GM19438 (cell line): ENCODE measurements around the gene RUBCN.
"Not testable (repeated sequence)": the region's sequence is repeated elsewhere in the genome, so short reads cannot be mapped to it uniquely, and the experiment has no call there.

Source experiments
- ATAC-seq: cut with Tn5 transposase; IDR thresholded peaks from one replicate; pipeline ENCODE4 v1.9.1; 2021; ENCODE audit warnings: low read depth; ENCODE audit not compliant: unreplicated experiment

Gene RUBCN

DNA sequence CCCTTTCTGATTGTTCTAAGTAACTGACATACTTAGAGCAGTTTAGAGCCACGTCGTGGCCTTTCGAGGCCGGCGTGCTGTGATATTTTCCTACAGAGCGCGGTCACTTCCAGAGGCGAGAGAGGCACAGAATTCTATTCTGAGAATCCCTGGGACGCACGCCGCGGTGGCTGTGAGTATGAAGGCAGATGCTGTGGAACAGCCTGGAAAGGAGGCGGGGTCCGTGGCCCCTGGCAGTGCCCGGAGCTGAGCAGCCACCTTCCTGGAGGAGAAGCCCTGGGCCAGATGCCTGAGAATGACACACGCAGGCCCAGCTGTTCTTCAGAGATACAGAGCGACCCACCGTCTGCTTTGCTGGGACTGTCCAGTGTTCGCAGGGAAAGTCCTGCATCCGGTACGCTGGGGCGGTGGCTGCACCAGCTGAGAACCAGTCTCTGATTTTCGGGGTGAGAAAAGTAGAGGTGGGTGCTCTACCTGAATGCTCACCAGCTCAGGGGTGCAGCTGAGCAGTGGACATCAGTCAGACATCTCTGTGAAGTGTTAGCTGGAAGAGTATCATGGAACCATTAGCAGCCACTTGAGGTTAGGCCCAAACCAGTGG lies 75.4 kb downstream of the RUBCN start:
- ATAC-seq, result not testable (repeated sequence)

DNA sequence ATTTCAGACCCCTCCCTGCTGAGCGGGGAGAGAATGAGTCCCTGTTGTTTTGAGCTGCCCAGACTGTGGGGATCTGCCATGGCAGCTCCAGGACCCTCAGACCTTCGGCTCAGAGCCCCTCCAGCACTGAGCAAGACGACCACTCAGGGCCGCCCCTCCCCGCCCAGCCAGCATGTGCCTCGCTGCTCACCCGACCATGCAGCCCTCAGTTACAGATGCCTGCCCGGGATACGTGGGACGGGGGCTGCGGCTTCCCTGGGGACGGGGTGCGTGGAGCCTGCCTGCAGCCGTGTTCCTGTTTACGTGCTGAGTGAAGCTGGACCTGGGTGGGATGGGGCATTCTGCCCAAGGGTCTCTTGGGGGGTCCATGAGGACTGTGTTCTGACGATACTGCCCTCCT lies 77.0 kb downstream of the RUBCN start:
- not testable (repeated sequence) for ATAC-seq

DNA sequence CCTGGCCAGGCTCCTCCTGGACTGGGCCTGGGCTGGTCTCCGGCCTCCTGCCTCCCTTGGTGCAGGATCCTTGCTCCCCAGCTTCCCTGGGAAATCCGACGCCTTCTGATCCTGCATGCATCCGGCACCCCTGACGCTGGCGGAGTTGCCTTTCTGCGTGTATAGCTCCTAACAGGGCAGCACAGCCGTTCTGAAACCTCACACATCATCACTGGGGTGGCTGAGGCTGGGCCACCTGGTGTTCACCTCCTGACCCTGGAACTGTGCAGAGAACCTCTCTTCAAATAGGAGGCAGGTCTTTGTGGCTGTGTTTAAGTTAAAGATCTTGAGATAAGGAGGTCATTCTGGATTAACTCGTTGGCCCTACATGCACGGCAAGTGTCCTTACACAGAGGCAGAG lies 77.6 kb downstream of the RUBCN start:
- ATAC-seq, result peak; percentile 83

DNA sequence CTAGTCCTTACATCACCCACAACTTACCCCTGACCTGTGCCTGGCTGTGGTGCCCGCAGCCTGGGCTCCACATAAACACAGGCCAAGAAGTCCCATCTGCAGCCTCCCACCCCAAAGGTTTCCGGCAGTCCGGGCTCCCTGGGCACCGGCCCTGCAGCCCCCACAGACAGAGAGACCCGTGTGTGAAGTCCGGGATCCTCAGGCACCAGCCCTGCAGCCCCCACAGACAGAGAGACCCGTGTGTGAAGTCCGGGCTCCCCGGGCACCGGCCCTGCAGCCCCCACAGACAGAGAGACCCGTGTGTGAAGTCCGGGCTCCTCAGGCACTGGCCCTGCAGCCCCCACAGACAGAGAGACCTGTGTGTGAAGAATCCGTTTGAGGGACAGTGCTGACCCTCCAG lies 78.0 kb downstream of the RUBCN start:
- ATAC-seq, result not testable (repeated sequence)

DNA sequence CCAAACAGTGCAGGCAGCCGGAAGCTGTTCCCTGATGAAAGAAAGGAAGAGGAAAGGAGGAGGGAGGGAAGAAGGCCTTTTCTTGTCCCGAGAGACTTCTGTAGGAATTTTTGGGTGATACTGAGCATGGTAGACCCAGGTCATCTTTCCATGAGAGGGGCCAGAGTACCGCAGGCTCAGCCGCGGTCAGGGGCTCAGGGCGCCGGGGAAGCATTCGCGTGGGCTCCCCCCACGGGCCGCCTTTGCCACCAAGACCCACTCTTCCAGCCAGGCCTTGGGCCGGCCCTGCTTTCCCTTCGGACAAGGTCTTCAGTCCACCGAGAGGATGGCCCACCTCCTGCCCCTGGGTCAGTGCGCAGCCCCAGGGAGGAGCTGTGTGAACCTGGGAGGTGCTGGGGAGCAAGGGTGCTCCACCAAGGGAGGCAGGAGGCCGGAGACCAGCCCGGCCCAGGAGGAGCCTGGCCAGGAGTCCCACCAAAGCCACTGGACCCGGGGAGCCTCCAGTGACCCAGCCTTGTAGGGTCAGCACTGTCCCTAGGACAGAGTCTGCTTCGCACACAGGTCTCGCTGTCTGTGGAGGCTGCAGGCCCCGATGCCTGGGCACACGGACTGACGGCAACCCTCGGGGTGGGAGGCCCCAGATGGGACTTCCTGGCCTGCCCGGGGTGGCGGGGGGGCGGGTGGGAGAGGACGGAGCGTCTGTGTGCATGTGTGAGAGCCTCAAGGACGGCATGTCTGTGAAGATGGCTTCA lies 79.0 kb downstream of the RUBCN start:
- not testable (repeated sequence) for ATAC-seq

DNA sequence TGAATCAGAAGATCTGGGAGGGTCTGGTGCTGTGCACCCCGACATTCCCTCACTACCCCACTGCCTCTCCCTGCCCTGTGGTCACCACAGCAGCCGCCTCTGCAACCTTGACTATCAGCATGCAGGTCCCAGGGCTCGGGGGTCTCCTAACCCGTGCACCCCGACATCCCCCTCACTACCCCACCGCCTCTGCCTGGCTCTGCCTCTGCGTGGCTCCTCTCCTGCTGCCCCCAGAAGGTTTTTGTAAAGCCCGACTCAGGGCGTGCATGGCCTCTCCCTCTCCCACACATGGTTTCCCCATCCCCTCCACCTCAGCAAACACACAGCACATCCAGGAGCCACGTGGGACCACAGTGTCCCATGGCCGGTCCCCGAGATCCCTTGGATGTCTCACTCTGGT lies 79.7 kb downstream of the RUBCN start:
- not testable (repeated sequence) for ATAC-seq

DNA sequence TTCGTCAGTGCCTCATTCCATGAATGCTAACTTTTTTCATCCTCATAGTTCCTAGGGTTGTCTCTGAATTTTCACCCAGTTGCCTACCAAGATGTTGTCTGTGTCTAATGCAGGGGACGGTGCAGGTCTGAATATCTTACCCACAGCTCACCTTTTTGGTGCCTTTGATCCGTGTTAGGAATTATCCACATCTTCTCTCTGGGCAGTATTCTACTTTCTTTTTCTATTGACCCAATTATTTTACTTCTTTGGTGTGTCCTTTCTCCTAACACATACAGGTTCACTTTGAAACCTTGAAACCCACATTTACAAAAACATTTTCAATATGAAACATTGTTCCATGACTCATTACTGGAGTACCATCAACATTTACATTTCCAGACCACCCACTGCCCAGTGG lies 80.6 kb downstream of the RUBCN start:
- not testable (repeated sequence) for ATAC-seq

DNA sequence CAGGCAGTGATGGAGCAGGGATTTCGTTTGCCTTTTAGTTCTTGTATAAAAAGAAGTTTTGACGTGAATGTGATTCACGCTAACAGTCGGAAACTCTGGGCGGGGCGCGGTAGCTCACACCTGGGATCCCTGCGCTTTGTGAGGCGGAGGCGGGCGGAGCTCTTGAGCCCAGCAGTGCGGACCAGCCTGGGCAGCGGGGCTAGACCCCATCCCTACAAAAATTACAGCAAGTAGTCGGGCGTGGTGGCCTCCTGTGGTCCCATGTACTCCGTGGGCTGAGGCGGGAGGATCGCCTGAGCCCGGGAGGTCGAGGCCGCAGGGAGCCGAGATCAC lies 81.7 kb downstream of the RUBCN start:
- ATAC-seq, result peak; percentile 8

DNA sequence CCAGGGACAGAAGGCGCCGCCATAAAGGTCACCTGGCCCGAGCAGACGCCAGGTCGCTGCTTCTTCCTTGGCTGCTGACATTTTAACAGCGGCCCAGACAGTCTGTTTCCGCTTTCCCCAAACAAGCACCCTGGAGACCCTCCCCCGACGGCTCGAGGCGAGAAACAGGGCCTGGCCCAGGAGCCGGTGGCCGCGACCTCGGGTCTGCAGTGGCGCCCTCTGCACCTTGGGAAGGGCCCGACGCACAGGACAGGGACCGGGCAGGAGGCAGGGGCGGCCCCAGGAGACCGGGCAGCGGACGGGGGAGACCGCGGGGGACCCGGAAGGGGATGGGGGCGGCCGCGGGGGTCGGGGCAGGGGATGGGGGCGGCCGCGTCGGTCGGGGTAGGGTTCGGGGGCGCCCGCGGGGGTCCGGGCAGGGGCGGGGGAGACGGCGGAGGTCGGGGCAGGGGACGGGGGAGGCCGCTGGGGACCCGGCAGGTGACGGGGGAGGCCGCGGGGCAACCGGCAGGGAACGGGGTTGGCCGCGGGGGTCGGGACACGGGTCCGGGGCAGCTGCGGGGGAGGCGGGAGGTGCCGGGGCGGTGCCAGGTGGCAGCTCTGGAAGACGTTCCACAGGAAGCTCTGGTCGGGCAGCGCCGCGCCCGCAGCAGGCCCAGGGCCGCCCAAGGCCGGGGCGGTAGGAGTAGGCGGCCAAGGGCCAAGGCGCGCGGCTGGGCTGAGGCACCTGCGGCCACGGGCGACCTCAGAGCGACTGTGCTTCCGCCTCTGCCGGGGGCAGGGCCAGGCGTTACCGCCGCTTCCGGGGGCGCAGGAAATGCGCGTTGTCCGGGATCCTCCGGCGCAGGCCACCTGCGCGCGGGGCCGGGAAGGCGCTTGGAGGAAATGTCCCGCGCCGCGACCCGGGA lies 82.4 kb downstream of the RUBCN start:
- ATAC-seq, result peak; percentile 71

DNA sequence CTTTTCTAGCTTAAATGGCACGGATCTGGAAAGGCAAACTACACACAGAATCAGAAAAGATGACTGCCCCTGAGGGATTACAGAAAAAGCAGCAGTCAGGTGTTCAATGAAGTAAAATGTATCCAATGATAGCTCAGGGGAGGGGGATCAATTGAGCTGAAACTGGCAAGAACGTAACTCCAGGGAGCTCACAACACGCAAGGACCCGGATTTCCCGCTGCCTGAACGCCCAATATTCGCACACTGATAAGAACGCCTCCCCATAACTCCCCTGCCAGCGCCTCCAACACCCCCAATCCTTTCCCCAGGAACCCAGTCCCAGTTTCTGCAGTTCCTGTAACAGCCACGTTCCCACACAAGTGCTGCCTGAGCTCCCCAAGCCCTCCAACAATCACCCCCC lies 83.8 kb downstream of the RUBCN start:
- not testable (repeated sequence) for ATAC-seq

DNA sequence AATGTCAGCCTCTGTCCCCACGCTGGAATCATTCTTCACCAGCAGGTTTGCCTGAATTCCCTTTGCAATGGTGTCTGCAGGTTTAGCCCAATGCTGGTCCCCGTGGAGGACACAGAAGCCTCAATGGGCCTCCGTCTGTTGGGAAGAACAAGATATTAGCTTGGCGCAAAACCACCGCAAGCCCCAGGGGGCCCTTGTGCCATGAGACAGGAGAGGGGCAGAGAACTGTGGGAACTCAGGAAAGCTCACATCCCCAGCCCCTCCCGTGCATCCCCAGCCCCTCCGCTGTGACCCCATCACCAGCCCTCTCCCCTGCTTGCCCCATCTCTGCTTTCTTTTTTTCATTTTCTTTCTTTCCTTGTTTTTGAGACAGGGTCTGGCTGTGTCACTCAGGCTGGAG lies 89.1 kb downstream of the RUBCN start:
- not testable (repeated sequence) for ATAC-seq

DNA sequence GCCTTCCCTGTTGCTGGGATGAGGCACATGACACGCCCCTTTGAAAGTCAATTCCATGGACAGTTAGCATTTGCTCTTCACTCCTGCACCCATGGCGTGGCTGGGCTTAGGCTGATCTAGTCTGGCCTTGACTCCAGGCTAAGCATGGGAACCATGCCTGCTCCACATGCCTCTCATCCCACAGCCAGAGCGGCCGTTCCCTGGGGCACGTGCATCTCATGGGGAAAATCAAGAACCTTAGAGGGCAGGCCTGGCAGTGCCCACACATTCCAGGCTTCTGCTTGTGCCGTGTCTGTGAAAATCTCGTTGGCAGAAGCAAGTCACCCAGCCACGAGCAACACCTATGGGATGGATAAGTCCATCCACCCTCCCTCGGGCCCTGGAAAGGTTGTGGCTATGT lies 89.5 kb downstream of the RUBCN start:
- ATAC-seq, result not testable (repeated sequence)

DNA sequence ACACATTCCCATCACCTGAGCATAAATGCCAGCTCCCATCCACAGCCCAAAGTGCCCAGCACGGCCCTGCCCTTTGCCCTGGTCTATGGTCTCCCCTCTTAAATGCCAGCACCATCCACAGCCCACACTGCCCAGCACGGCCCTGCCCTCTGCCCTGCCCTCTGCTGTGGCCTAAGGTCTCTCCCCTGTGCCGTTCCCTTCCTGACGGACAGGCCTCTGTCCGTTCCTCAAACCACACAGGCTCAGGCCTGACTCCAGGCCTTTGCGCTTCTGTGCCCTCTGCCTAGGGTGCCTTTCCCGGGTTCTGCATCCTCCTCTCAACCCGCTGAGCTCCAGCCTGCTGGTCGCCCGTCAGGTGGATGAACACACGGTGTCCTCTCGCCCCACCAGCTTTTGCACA lies 90.4 kb downstream of the RUBCN start:
- ATAC-seq, result not testable (repeated sequence)

DNA sequence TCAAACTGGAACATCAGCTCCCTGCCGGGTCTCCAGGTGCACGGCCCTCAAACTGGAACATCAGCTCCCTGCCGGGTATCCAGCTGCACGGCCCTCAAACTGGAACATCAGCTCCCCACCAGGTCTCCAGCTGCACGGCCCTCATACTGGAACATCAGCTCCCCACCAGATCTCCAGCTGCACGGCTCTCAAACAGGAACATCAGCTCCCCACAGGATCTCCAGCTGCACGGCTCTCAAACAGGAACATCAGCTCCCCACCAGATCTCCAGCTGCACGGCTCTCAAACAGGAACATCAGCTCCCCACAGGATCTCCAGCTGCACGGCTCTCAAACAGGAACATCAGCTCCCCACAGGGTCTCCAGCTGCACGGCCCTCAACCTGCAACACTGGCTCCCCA lies 99.1 kb downstream of the RUBCN start:
- ATAC-seq, result not testable (repeated sequence)

DNA sequence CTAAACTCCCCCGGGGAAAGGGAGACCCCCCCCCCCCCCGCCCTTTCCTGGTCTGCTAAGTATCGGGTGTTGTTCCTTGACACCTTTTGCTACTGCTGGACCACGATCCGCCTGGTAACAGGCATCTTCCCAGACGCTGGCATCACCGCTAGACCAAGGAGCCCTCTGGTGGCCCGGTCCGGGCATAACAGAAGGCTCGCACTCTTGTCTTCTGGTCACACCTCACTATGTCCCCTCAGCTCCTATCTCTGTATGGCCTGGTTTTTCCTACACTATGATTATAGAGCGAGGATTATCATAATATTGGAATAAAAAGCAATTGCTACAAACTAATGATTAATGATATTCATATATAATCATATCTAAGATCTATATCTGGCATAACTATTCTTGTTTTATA lies 104.7 kb downstream of the RUBCN start:
- ATAC-seq, result not testable (repeated sequence)

DNA sequence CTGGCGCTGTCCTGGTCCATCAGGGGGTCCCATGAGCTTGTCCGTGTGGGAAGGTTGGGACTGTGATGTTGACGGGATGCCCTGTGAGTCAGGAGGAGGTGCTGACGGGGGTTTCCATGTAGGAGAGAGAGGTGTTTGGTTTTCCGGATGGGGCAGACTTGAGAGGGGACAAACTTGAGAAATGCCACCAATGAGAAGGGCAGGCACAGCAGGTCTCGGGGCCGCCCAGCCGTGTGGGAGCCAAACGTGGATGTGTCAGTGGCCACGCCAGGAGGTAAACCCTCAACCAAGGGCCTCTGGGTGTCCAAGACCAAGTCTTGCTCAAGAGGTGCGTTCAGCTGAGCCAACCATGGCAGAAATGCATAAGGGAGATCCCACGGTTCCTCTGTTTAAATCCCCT lies 105.9 kb downstream of the RUBCN start:
- not testable (repeated sequence) for ATAC-seq

DNA sequence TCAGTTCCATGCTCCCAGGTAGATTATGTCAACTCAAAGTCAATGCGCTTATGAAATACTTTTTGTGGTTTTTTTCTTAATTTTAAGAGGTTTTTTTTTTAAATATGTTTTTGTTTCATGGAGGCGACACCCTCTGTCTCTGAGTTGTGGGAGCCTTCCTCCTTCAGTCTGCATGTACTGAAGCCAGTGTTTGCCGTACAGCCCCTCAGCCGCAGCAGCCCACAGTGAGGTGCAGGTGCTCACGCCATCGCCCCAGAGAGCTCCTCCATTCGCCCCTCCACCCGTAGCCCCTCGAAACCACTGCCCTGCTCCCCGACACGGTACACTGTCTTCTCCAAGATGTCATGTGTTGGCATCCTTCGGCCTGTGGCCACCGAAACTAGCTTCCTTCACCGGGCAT lies 107.4 kb downstream of the RUBCN start:
- not testable (repeated sequence) for ATAC-seq

DNA sequence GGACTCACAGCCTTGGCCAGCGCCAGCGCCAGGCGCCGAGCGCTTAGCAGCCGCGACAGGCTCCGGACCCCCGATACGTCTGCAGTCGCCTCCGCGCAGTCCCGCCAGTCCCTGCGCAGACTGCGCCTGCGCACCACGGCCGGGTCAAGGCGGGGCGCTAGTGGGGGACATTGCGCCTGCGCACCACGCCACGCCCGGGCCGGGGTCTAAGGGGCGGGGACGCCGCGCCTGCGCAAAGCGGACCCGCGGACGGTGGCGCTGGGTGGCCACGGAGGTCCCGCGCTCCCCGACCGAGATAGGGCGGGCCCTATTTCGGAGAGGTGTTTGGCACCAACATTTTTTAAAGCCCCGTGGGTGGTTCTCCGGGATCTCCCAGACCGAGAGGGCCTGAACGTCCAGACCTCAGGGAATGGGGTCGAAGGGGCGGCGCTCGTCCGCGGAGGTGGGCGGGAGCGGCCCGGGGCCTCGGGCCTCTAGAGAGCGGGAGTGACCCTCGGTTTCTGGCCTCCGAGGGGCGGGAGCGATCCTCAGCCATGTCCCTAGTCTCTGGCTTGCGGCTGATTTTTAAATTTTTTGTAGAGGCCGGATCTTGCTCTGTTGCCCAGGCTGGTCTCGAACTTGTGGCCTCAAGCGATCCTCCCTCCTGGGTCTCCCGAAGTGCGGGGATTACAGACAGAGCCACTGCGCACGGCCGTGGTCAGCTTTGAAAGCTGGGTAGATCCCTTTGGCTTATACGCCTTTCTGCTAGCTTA lies 108.8 kb downstream of the RUBCN start:
- ATAC-seq, result peak; percentile 77

DNA sequence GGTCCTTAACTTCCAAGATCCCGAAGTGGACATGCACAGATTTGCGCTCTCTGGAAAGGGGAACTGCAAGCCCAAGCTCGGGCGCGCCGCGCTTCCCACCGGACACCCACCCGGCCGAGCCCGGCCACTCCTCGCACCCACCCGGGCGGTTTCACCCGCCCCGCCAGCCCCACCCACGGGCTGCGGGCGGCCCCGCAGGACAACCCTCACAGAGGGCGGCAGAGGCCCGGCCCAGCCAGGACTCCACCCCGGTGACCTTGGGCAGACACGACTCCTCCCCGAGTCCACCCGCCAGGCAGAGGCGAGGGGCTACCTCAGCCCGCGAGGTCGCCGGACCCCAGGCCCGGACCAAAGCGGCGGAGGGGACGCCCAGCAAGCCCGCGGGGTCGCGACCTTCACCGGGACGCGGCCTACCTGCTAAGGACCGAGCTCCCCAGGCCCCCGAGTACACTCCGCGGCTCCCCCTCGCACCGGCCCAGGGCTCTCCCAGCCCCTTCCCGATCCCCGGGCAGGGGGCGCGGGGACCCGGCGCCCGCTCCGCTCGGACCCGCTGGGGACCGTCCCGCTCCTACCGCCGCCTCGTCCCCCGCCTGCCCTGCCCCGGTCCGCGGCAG lies 109.4 kb downstream of the RUBCN start:
- ATAC-seq, result peak; percentile 28
